OCI-LY1 (cell line): ENCODE measurements around the gene CAMTA1.

Experiments
- H2AFZ ChIP-seq: fragments of 200-600 bp; sonication (generic), shearing (Covaris generic); 2 replicates; pipeline ENCODE4 v1.6.0; 2014; ENCODE audit warnings: antibody characterized with exemption, mild to moderate bottlenecking, low read length
- H3F3A ChIP-seq: fragments of 200-600 bp; sonication (generic), shearing (Covaris generic); 2 replicates; pipeline ENCODE4 v1.6.0; 2014; ENCODE audit warnings: mild to moderate bottlenecking, antibody characterized with exemption, low read length, moderate library complexity; ENCODE audit not compliant: insufficient read depth
- H3K27ac ChIP-seq: fragments of 200-600 bp; sonication (generic); 2 replicates; pipeline ENCODE4 v1.5.1; 2014; ENCODE audit warnings: low read length, mixed run types, mild to moderate bottlenecking, low read depth; ENCODE audit not compliant: poor library complexity, severe bottlenecking
- H3K27me3 ChIP-seq: fragments of 200-600 bp; sonication (generic); 2 replicates; pipeline ENCODE4 v1.6.0; 2014; ENCODE audit warnings: antibody characterized with exemption, mild to moderate bottlenecking, low read length, moderate library complexity; ENCODE audit not compliant: insufficient read depth
- H3K36me3 ChIP-seq: fragments of 200-600 bp; sonication (generic); 2 replicates; pipeline ENCODE4 v1.6.1; 2014; ENCODE audit warnings: mild to moderate bottlenecking, antibody characterized with exemption, low read length, moderate library complexity, mixed read lengths; ENCODE audit not compliant: insufficient read depth
- H3K4me1 ChIP-seq: fragments of 200-600 bp; sonication (generic); 2 replicates; pipeline ENCODE4 v1.5.1; 2014; ENCODE audit warnings: mild to moderate bottlenecking, low read length, moderate library complexity; ENCODE audit not compliant: insufficient read depth, severe bottlenecking
- H3K4me2 ChIP-seq: fragments of 200-600 bp; sonication (generic), shearing (Covaris generic); 2 replicates; pipeline ENCODE4 v1.6.1; 2014; ENCODE audit warnings: low read length
- H3K4me3 ChIP-seq: fragments of 200-600 bp; sonication (generic); 2 replicates; pipeline ENCODE4 v1.5.1; 2014; ENCODE audit warnings: low read length, low read depth, mild to moderate bottlenecking, mixed read lengths; ENCODE audit not compliant: poor library complexity, severe bottlenecking
- H3K79me2 ChIP-seq: fragments of 200-600 bp; shearing (Covaris generic); 2 replicates; pipeline ENCODE4 v1.6.1; 2016; ENCODE audit warnings: mixed run types, low read length, mixed read lengths; ENCODE audit not compliant: insufficient read depth
- H3K9ac ChIP-seq: fragments of 200-600 bp; sonication (generic), shearing (Covaris generic); 2 replicates; pipeline ENCODE4 v1.6.1; 2014; ENCODE audit warnings: mild to moderate bottlenecking, low read length, mixed read lengths
- H3K9me2 ChIP-seq: fragments of 200-600 bp; sonication (generic), shearing (Covaris generic); 2 replicates; pipeline ENCODE4 v1.6.1; 2014; ENCODE audit warnings: low read depth, mild to moderate bottlenecking, low read length, mixed read lengths
- H3K9me3 ChIP-seq: fragments of 200-600 bp; shearing (Covaris generic); 2 replicates; pipeline ENCODE4 v1.6.1; 2014; ENCODE audit warnings: low read length, mixed read lengths
- H4K20me1 ChIP-seq: fragments of 200-600 bp; sonication (generic), shearing (Covaris generic); 2 replicates; pipeline ENCODE4 v1.6.0; 2016; ENCODE audit warnings: mild to moderate bottlenecking, low read length; ENCODE audit not compliant: insufficient read depth
- CTCF ChIP-seq: fragments of 200-600 bp; sonication (generic), shearing (Covaris generic); IDR thresholded peaks from 2 replicates; pipeline ENCODE4 v1.5.1; 2017; ENCODE audit warnings: mild to moderate bottlenecking, antibody characterized with exemption, low read length, moderate library complexity, mixed read lengths
- EZH2 ChIP-seq: fragments of 200-600 bp; sonication (generic), shearing (Covaris generic); IDR thresholded peaks from 2 replicates; pipeline ENCODE4 v1.8.0; 2017; ENCODE audit warnings: borderline replicate concordance, mixed run types, mild to moderate bottlenecking, antibody characterized with exemption, low read length, moderate library complexity, mixed read lengths

Gene CAMTA1

DNA sequence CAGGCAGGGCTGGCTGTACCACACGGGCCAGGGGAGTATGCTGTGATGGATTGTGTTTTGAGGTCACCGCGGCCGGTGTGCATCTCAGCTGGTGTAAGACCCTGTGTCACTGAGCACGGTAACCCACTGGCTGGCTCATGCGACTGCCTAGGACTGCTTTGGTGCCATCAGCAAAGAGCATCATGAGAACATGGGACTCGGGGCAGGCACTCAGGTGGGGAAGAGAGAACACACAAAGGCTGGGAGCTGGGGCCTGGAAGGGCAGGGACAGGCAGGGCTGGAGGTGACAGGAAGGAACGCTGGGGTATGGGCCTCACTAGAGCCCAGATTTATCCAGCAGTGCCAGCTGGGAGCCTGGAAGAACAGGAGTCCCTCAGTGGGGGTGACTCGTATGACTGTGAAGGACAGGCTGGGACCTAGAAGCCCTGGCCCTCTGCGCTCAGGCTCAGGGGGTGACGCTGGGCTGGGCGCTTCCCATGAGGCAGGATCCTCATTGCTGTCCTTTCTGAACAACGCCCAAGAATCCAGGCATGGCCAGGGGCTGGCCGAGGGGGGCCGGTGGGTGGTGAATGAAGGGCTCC lies 775.4 kb downstream of the CAMTA1 start:
- Histone ChIP-seq H3K4me3 (no peak overlapping the region), H3K9me2 (no peaks in the 10 kb centered on the region), H3K27ac (no peak overlapping the region), H3K9ac (no peak overlapping the region), H3F3A (no peaks in the 10 kb centered on the region), H3K27me3 (no peaks in the 10 kb centered on the region; the same call in 1 of the 2 replicates), H3K79me2 (no peaks in the 10 kb centered on the region), H3K36me3 (no peaks in the 10 kb centered on the region), H3K9me3 (no peaks in the 10 kb centered on the region), H3K4me2 (no peak overlapping the region), H3K4me1 (no peaks in the 10 kb centered on the region), H2AFZ (no peak overlapping the region), H4K20me1 (no peaks in the 10 kb centered on the region)
- TF ChIP-seq CTCF: no peak
- TF ChIP-seq EZH2: no peak

DNA sequence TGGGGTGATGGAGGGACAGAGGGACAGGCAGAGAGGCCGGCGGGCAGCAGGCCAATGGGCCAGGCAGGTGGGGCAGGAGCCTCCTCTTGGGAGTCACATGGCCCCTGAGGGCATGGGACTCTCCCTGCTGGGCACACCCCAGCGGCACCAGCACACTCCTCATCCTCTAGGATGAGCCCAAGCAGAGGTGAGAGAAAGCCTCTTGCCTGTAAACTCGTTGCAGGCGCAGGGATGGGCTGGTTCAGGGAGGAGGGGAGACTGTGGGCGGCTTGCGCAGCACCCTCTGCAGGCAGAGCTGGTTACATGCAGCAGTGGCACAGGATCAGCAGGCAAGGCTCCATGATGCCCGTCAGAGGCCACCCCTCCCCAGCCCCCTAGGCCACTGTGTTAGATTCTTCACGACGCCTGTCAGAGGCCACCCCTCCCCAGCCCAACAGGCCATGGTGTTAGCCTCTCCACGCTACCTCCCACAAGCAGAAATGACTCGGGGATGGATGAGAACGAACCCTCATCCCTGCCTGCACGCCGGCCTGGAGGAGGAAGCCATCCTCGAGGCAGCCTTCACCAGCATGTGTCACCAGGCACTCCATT lies 776.2 kb downstream of the CAMTA1 start:
- Histone ChIP-seq H3K27ac (no peak overlapping the region), H4K20me1 (no peaks in the 10 kb centered on the region), H3K9me2 (no peaks in the 10 kb centered on the region), H3K27me3 (no peaks in the 10 kb centered on the region; the same call in 1 of the 2 replicates), H2AFZ (no peak overlapping the region), H3K4me1 (no peaks in the 10 kb centered on the region), H3K4me2 (no peak overlapping the region), H3K4me3 (no peak overlapping the region), H3K79me2 (no peaks in the 10 kb centered on the region), H3K36me3 (no peaks in the 10 kb centered on the region), H3K9me3 (no peaks in the 10 kb centered on the region), H3F3A (no peaks in the 10 kb centered on the region), H3K9ac (no peak overlapping the region)
- TF ChIP-seq EZH2 (no peak), CTCF (peak; percentile 50)

- Histone ChIP-seq H4K20me1 (no peaks in the 10 kb centered on the region), H3K9me2 (no peaks in the 10 kb centered on the region), H3F3A (no peaks in the 10 kb centered on the region), H3K27ac (no peak overlapping the region), H3K9me3 (no peaks in the 10 kb centered on the region), H3K4me2 (no peak overlapping the region), H3K36me3 (no peaks in the 10 kb centered on the region), H3K79me2 (no peaks in the 10 kb centered on the region), H3K9ac (no peak overlapping the region), H3K27me3 (no peaks in the 10 kb centered on the region; the same call in 1 of the 2 replicates), H3K4me1 (no peaks in the 10 kb centered on the region), H2AFZ (no peak overlapping the region), H3K4me3 (no peak overlapping the region)
- TF ChIP-seq CTCF: no peak
- no peak for TF ChIP-seq EZH2
These were observed 776.9 kb downstream of the CAMTA1 start for GRCh38 chr1:7561936-7562728.
